Tibial nerve (tissue), 4 donors: ENCODE measurements around the gene SUGP1. TPM values are rescaled to one million over a fixed set of nuclear protein-coding genes. Genes with fewer than 3 reads are reported as not detected.

ENCODE experiments used
- DNase-seq, 2 donors: peaks; one replicate each; pipeline ENCODE4 v3.0.0-alpha.2; 2019; ENCODE audit warnings: low spot score in 2 of 2
- H3K27ac ChIP-seq, 4 donors: fragments of 200-600 bp; sonication (generic) in 3 of 4; one replicate each; pipeline ENCODE4 v1.5.1; 2017 to 2019; ENCODE audit warnings: mild to moderate bottlenecking in 1 of 4
- H3K27me3 ChIP-seq, 2 donors: fragments of 200-600 bp; sonication (generic) in 1 of 2; one replicate each; pipeline versions ENCODE4 v1.5.1 to v1.6.0; 2017 to 2019
- H3K36me3 ChIP-seq, 3 donors: fragments of 200-600 bp; sonication (generic); one replicate each; pipeline ENCODE4 v1.5.1; 2018 to 2019
- H3K4me1 ChIP-seq, 4 donors: fragments of 200-600 bp; sonication (generic) in 3 of 4; one replicate each; pipeline ENCODE4 v1.5.1; 2017 to 2019
- H3K4me3 ChIP-seq, 4 donors: fragments of 200-600 bp; sonication (generic) in 3 of 4; one replicate each; pipeline ENCODE4 v1.5.1; 2017 to 2019; ENCODE audit warnings: mild to moderate bottlenecking in 1 of 4, moderate library complexity in 1 of 4
- H3K9me3 ChIP-seq, 4 donors: fragments of 200-600 bp; sonication (generic) in 3 of 4; one replicate each; pipeline ENCODE4 v1.5.1; 2017 to 2019
- EP300 ChIP-seq, 2 donors: sonication (generic); formaldehyde crosslinking; IDR thresholded peaks; one replicate each; pipeline ENCODE4 v1.6.1; 2017; ENCODE audit warnings: antibody characterized with exemption in 2 of 2, mild to moderate bottlenecking in 1 of 2
- POLR2A ChIP-seq, 2 donors: fragments of 450-650 bp; IDR thresholded peaks; one replicate each; pipeline ENCODE4 v1.6.1; 2017; ENCODE audit warnings: antibody characterized with exemption in 2 of 2, mild to moderate bottlenecking in 2 of 2, moderate library complexity in 2 of 2
- WGBS, 2 donors: methylation state at CpG; one replicate each; pipeline ENCODE4 v1.1.5; 2018; 5-methylcytosine and 5-hydroxymethylcytosine counted together
- total RNA-seq, 4 donors: library from RNA; depleted of rRNA; stranded (reverse); fragments of >200 nt; gene quantifications; one replicate each; pipeline ENCODE4 v1.1.0, GENCODE V29; 2016
- TF ChIP-seq, protein P1 (sequence below), 5 experiments: fragments of 200-600 bp in 3 of 5; fragments of 450-650 bp in 2 of 5; sonication (generic) in 3 of 5; IDR thresholded peaks; one replicate each; pipeline ENCODE4 v1.5.1; 2016 to 2019; ENCODE audit warnings: antibody characterized with exemption in 5 of 5, mild to moderate bottlenecking in 3 of 5, moderate library complexity in 2 of 5

SUGP1 gene
- total RNA-seq, 4 donors from 2014 or later = 21.6 to 36.0 (median 27.5) TPM

DNA sequence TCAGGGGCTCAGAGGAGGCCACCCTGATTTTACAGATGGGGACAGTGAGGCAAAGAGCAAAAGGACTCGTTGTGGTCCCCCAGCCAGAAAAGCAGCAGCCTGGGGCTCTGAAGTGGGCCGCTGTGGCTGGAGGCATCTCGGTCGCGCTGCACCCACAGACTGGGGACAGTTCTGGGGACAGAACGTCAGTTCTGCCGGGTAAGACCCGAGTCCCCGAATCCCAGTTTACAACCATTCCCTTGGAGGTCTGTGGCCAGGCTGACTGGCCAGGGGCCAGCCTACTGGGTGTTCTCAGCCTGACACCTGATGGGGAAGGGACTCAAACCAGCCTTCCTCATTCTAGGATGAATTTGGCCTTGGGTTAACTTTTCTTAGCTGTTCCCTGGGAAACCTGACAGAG, 14.1 kb downstream of the SUGP1 start:
- H3K27me3 ChIP-seq = no peaks in the 10 kb centered on the region
- H3K9me3 ChIP-seq = no peaks in the 10 kb centered on the region
- TF ChIP-seq, protein P1, sequence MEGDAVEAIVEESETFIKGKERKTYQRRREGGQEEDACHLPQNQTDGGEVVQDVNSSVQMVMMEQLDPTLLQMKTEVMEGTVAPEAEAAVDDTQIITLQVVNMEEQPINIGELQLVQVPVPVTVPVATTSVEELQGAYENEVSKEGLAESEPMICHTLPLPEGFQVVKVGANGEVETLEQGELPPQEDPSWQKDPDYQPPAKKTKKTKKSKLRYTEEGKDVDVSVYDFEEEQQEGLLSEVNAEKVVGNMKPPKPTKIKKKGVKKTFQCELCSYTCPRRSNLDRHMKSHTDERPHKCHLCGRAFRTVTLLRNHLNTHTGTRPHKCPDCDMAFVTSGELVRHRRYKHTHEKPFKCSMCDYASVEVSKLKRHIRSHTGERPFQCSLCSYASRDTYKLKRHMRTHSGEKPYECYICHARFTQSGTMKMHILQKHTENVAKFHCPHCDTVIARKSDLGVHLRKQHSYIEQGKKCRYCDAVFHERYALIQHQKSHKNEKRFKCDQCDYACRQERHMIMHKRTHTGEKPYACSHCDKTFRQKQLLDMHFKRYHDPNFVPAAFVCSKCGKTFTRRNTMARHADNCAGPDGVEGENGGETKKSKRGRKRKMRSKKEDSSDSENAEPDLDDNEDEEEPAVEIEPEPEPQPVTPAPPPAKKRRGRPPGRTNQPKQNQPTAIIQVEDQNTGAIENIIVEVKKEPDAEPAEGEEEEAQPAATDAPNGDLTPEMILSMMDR (IDR thresholded peaks at IDR 0.05) = no peak
- TF ChIP-seq EP300 (IDR thresholded peaks at IDR 0.05) (no peak), POLR2A (IDR thresholded peaks at IDR 0.05) (no peak)
- peaks cover 0 to 99% (median 19%) of the 10 kb centered on the region in 3 donors for H3K36me3 ChIP-seq
- H3K4me3 ChIP-seq = no peak overlapping the region
- H3K4me1 ChIP-seq = no peaks in the 10 kb centered on the region
- no peak overlapping the region for H3K27ac ChIP-seq
- 89 to 92% methylated on average over 9 of the region's 9 CpGs for WGBS, 2 donors
- no peak for DNase-seq

DNA sequence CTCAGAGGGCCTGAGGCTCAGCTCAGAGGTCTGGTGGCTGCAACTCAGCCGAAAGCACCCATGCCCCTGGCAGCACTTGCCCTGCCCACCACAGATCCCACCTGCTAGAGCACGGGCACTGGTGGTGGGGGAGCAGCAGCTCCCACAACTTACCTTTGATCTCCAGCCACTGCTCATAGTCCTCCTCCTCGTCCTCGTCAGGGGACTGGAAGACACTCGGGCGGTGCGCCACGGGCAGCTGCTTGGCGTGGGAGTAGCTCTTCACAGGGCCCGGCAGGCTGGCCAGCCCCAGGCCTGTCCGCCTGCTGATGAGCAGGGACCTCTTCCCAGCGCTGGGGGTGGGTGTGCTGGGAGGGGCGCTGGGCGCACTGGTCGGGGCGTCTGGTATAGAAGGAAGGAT, 14.6 kb downstream of the SUGP1 start:
- Histone ChIP-seq H3K4me3 (no peak overlapping the region), H3K9me3 (no peaks in the 10 kb centered on the region), H3K36me3 (peaks cover 0 to 100% (median 20%) of the 10 kb centered on the region in 3 donors), H3K27ac (no peak overlapping the region), H3K4me1 (no peaks in the 10 kb centered on the region), H3K27me3 (no peaks in the 10 kb centered on the region)
- WGBS, 2 donors = 90% methylated on average over 12 to 13 of the region's 16 CpGs
- DNase-seq = no peak
- TF ChIP-seq EP300 (IDR thresholded peaks at IDR 0.05) (no peak), POLR2A (IDR thresholded peaks at IDR 0.05) (no peak)
- TF ChIP-seq, protein P1 (IDR thresholded peaks at IDR 0.05) = no peak

DNA sequence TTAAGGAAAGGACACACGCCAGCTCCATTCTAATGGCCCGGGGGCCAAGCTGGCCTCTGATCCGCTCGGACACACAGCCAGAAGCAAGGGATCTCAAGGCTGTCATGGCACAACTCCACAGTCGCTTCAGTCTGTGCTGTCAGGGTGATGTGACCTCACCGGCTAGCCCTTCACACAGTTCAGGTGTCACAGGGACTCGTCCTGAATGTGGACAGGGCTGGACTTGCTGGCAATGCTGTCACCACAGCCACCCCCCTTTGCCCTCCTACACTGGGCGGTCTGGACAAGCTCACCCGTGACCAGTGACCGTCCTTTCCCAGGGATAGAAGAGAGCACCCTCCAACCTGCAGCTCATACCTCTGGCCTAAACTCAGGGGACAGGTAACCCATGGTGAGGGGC, 15.2 kb downstream of the SUGP1 start:
- H3K27me3 ChIP-seq = no peaks in the 10 kb centered on the region
- peaks cover 0 to 100% (median 20%) of the 10 kb centered on the region in 3 donors for H3K36me3 ChIP-seq

DNA sequence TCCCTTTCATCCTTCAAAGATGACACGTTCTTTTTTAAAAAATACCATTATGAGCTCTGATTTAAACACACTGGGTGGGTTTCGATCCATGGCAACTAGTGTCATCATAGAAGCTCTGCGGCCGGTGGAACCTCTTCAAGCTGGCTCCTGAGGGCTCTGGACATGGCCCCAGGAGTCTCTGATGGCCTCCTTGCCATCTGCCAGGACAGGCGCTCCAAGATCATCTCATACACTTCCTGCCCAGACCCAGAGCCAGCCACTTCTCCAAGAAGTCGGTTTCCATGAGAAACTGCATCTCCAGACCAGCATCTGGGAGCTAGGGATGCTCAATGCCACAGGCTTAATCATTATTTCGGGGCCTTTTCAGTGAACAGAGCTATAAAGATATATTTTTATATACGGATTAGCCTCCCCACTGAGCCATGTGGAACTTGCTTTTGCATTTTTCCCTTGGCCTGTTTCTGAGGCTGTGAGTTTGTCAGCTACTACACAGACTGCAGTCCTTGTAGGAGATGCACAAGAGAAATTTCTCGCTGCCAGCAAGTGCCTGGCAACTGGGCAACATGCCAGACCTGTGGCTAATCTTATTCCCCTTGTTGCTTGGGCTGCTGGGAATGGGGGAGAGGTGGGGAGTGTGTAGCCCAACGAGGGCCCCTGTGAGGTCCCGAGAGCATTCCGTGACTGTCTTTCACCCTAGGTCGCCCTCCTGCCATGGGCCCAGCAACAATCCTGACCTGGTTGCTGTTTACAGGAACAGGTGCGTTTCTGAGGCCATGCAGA, 15.9 kb downstream of the SUGP1 start:
- peaks cover 0 to 98% (median 20%) of the 10 kb centered on the region in 3 donors for H3K36me3 ChIP-seq
- no peaks in the 10 kb centered on the region for H3K9me3 ChIP-seq
- 88 to 90% methylated on average over 12 to 13 of the region's 14 CpGs for WGBS, 2 donors
- H3K27me3 ChIP-seq = no peaks in the 10 kb centered on the region
- no peak for DNase-seq
- TF ChIP-seq, protein P1 (IDR thresholded peaks at IDR 0.05) = no peak
- TF ChIP-seq POLR2A (IDR thresholded peaks at IDR 0.05) (no peak), EP300 (IDR thresholded peaks at IDR 0.05) (no peak)
- H3K4me3 ChIP-seq = no peak overlapping the region
- H3K27ac ChIP-seq = no peak overlapping the region
- H3K4me1 ChIP-seq = no peaks in the 10 kb centered on the region

More for the DNA sequence above, 15.2 kb downstream of the SUGP1 start:
- 88 to 95% methylated on average over 7 to 10 of the region's 10 CpGs for WGBS, 2 donors
- DNase-seq = no peak
- no peak overlapping the region for H3K27ac ChIP-seq
- no peak overlapping the region for H3K4me3 ChIP-seq
- H3K4me1 ChIP-seq = no peaks in the 10 kb centered on the region
- TF ChIP-seq POLR2A (IDR thresholded peaks at IDR 0.05) (no peak), EP300 (IDR thresholded peaks at IDR 0.05) (no peak)
- TF ChIP-seq, protein P1 (IDR thresholded peaks at IDR 0.05) = no peak
- H3K9me3 ChIP-seq = no peaks in the 10 kb centered on the region

DNA sequence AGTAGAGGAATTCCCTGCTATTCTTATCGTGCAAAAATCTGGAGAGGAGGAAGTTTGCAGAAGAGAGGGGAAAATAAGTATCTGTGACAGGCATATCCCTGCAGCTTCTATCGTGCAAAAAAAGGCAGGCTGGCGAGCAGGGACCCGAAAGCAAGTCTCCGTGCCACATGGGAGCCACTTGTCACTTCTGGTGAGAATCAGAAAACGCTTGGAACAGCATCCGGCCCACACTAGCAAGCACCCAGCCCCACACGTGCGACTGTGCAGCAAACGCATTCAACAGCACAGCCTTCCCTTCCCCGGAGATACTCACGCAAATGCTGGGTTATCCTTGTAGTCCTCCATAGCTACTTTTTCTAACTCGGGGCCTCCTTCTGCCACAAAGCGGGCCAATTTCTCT, 16.9 kb downstream of the SUGP1 start:
- H3K4me1 ChIP-seq = no peaks in the 10 kb centered on the region
- no peak overlapping the region for H3K27ac ChIP-seq
- TF ChIP-seq POLR2A (IDR thresholded peaks at IDR 0.05) = no peak
- TF ChIP-seq EP300 (IDR thresholded peaks at IDR 0.05) = no peak
- TF ChIP-seq, protein P1 (IDR thresholded peaks at IDR 0.05) = no peak
- no peaks in the 10 kb centered on the region for H3K27me3 ChIP-seq
- no peak overlapping the region for H3K4me3 ChIP-seq
- no peaks in the 10 kb centered on the region for H3K9me3 ChIP-seq
- no peak for DNase-seq
- peaks cover 0 to 97% (median 20%) of the 10 kb centered on the region in 3 donors for H3K36me3 ChIP-seq
- 91 to 92% methylated on average over 14 of the region's 14 CpGs for WGBS, 2 donors
